HepG2 (cell line): ENCODE data around the gene TP53.

Source experiments
- AFF4 ChIP-seq: sonication (generic); formaldehyde crosslinking; IDR thresholded peaks from 2 replicates; pipeline ENCODE4 v1.4.0; 2020; ENCODE audit warnings: missing genetic modification reagents
- ATF2 ChIP-seq: sonication (generic); formaldehyde crosslinking; IDR thresholded peaks from 2 replicates; pipeline ENCODE4 v1.4.0; 2020; ENCODE audit warnings: missing genetic modification reagents
- ATF3 ChIP-seq: sonication (generic); formaldehyde crosslinking; IDR thresholded peaks from 2 replicates; pipeline ENCODE4 v1.4.0; 2020; ENCODE audit warnings: missing genetic modification reagents
- CREB1 ChIP-seq, 2 experiments: fragments of 450-650 bp in 1 of 2; IDR thresholded peaks; 2 replicates each; pipeline ENCODE4 v1.6.1; 2016 to 2017; ENCODE audit warnings: control low read depth in 1 of 2, mild to moderate bottlenecking in 1 of 2, missing compliant biosample characterization in 1 of 2, missing genetic modification characterization in 1 of 2
- CTCF ChIP-seq: sonication (generic); formaldehyde crosslinking; IDR thresholded peaks from 2 replicates; pipeline ENCODE4 v1.5.0; 2020; ENCODE audit warnings: mild to moderate bottlenecking, missing genetic modification reagents, moderate library complexity
- JUND ChIP-seq: sonication (generic); formaldehyde crosslinking; IDR thresholded peaks from 2 replicates; pipeline ENCODE4 v1.8.0; 2022; ENCODE audit warnings: mild to moderate bottlenecking, missing genetic modification reagents
- KDM1A ChIP-seq: IDR thresholded peaks from 2 replicates; pipeline ENCODE4 v1.6.1; 2016; ENCODE audit warnings: missing compliant biosample characterization
- MAFF ChIP-seq: IDR thresholded peaks from 2 replicates; pipeline ENCODE4 v1.6.1; 2011; ENCODE audit warnings: low read depth, low read length, improper control_type of control experiment
- NBN ChIP-seq: fragments of 450-650 bp; conservative IDR thresholded peaks from 2 replicates; pipeline ENCODE4 v1.6.1; 2017
- POLR2AphosphoS5 ChIP-seq: IDR thresholded peaks from 2 replicates; pipeline ENCODE4 v1.6.1; 2012; ENCODE audit warnings: low read depth, low read length
- SMARCC2 ChIP-seq: fragments of 450-650 bp; IDR thresholded peaks from 2 replicates; pipeline ENCODE4 v1.6.1; 2017; ENCODE audit warnings: antibody characterized with exemption, mild to moderate bottlenecking
- ZBTB7A ChIP-seq: sonication (generic); formaldehyde crosslinking; IDR thresholded peaks from 2 replicates; pipeline ENCODE4 v1.8.0; 2022; ENCODE audit warnings: mild to moderate bottlenecking, missing genetic modification reagents
- ZFX ChIP-seq: sonication (generic); formaldehyde crosslinking; IDR thresholded peaks from 2 replicates; pipeline ENCODE4 v1.4.0; 2020; ENCODE audit warnings: mild to moderate bottlenecking, low read depth, missing genetic modification reagents, moderate library complexity

- no peak for TF ChIP-seq JUND (CRISPR knock-in tag)
- TF ChIP-seq ZBTB7A, result no peak
- no peak for TF ChIP-seq NBN
- TF ChIP-seq AFF4, result no peak
- TF ChIP-seq POLR2AphosphoS5, result no peak
- TF ChIP-seq KDM1A (CRISPR knock-in tag), result no peak
- TF ChIP-seq CTCF (CRISPR knock-in tag), result no peak
- no peak for TF ChIP-seq ATF3 (CRISPR knock-in tag)
- TF ChIP-seq CREB1 (IDR thresholded peaks at IDR 0.05), result no peak
- TF ChIP-seq CREB1 (CRISPR knock-in tag; IDR thresholded peaks at IDR 0.05), result no peak
- no peak for TF ChIP-seq SMARCC2
- peak; percentile 11; the same call in 1 of the 2 replicates for TF ChIP-seq ZFX (CRISPR knock-in tag)
- no peak for TF ChIP-seq ATF2
- no peak for TF ChIP-seq MAFF
Measured at GRCh38 chr17:7631398-7632380, 55.6 kb downstream of the TP53 start.
